Stimulated activated CD4-positive, alpha-beta T cell treated with anti-CD3 and anti-CD28 coated beads, Interleukin-1b, Interleukin-23, amount 100 ng/mL, for 1 hour (primary cell): ENCODE results near the gene RAB6B.

Source experiments
- DNase-seq, 2 donors: peaks; one replicate each; pipeline ENCODE4 v3.0.0-alpha.2; 2020; ENCODE audit warnings: low read depth in 2 of 2

Gene RAB6B

DNA sequence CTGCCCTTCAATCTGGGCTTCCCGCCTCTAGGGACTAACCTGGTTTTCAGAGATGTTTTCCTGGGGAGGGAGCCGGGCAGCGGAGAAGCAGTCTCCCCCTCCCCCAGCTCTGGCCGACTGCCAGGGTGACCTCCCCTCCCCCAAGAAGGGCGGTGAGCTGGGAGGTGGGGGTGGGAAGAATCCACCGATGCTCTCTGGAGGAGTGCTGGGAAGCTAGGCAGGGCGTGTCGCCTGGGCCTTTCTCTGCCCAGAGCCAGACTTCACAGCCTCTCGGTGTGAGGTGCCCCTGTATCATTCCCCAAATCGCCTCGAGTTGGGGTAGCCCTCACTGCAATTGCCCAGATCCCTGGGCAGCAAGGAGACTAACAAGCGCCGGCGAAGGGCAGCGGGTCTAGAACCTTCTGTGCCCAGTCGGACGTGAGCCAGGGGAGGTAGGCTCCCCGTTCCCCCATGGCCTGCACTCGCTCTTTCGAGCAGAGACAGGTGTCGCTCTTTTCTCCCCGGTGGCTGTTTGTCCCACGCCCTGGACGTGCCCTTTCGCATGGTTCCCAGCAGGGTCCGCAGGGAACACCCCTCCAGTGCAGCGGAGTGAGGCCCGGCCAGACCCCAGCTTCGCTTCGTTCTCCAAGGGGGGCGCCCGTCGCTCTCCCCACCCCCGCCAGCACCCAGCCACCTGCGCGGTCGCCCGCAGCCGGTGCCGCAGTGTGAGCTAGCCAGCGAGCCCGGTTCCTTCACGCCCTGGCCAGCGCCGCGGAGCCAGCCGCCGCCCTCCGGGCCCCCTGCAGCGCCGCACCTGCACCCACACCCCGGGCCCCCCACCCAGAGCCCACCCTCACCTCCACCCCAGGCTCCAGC is 1.1 kb downstream of the RAB6B start:
- DNase-seq: no peak

DNA sequence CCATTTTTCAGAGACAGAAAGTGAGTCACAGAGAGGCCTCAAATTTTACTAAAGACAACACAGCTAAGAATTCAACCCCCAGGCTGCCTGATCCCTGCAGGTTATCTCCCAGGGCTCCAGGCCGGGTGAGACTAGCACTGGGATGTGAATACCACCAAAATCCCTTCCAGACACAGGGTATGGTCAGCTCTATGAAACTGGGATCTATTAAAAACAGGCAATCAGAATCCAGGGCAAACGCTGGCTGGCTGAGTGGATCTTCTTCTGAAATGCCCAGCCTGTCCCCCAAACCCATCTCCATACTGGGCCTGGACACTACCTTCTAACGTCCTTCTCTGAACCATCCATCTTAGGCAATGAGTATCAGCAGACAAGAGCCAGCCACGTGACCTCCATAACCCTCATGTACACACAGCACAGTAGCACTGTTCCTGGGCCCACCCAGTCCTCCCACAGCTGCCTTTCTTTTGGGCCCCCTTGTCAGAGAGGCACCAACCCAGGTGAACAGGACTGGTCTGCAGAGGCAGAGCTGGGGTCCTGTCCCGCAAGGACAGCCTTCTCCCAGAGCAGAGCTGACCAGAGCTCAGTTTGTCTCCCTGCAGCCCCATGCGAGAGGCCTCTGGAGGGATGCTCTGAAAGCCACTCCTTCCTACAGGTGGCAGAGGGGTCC is 1.9 kb downstream of the RAB6B start:
- DNase-seq: no peak

DNA sequence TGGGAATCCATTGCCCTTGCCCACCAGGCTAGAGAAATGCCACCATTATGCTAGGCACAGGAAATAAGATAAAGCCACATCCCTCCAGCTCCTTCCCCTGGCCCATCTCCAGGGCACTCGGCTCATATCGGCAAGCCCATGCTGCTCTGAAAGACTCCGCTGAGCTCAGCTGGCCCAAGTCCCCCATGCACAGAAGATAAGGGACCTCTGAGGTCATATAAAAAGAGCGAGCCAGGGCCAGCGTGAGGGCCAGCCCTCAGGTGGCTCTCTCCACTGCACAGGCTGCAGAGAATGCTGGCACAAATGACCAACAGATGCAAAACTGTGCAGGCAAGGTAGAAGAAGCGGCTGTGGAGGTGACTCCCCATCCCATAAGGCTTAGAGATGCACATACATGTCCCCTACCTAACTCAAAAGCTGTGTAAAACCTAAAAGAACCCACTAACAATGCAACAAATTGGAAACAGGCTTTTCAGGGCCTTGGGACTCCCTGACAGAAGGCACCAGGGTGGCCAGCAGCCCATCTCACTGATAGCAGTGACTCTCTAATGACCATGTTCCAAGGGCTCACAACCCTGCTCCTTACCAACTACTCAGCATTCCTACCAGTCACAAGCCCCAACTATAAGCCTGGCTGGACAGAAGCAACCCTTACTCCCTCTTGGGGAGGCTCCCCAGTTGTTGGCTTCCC is 3.0 kb downstream of the RAB6B start:
- DNase-seq: no peak

DNA sequence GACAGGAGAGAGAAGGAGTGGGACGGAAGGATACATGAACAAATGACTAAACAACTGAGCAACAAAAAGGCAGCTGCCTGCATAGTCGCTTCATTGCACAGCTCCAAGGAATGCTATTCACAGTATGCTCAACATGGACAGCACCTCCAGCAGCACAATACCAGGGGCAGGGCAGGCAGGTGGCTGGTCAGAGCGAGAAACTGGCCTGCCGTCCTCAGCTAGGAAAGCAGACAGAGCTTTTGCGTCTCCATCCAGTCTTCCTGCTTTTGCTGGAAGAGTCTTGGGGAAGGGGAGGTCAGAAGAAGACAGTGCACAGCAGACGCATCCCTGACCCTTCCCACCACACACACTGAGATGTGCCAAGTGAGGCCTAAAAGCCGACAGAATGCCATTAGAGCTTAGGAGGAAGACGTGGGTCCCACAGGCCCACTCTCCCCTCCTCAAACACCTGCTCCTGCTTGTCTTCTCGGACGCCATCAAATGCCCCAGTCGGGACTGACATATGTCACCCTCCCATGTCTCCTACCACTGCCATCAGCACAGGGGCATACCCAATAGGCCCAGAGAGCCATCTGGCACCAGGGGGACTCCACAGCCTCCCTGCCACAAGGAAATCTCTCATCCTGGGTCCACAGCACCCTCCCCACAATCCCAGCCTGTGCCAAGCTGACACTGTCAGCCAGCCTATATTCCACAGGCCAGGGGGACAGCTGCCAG is 3.9 kb downstream of the RAB6B start:
- DNase-seq: no peak

DNA sequence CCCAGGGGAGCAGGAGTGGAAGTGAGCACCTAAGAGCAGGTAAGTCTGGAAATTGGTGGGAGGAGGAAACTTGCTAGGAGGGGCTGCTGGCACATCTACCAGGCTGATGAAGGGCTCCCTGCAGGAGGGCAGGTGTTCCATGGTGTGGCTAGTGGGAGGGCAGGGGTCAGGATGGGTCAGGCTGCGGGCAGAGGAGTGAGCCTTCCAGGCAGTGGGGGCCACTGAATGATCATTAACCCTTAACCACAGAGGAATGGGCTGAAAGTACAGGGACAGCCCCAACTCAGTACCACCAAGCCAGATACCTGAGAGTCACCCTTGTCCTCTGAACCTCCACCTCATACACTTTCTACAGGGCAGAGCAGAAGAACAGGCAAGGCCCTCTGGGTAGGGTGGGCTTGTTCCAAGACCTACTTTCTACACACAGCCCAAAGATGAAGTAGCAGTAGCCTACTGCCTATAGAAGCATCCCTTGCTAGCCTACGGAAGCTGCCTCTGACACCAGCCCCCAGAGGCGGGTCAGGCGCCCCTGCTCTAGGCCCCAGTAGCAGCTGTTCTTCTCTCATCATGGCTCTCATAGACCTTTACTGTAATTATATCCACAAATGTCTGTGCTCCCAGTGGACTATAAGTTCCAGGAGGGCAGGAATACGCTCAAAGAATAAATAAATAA is 4.6 kb downstream of the RAB6B start:
- no peak for DNase-seq

DNA sequence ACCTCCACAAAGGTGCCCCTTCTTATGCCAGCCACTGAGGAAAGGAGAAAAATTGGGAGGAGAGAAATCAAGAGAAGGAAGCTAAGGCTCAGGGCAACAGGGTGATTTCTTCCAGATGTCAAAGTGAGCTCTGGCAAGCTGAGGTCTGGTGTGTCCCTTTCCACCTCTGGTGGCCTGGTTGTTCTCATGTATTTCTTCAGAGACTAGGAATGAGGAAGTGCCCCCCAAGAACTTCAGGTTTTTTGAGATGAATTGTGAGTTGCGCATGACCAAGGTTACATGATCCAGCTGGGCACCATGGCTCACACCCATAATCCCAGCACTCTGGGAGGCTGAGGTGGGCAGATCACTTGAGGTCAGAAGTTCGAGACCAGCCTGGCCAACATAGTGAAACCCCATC is 5.6 kb downstream of the RAB6B start:
- no peak for DNase-seq

DNA sequence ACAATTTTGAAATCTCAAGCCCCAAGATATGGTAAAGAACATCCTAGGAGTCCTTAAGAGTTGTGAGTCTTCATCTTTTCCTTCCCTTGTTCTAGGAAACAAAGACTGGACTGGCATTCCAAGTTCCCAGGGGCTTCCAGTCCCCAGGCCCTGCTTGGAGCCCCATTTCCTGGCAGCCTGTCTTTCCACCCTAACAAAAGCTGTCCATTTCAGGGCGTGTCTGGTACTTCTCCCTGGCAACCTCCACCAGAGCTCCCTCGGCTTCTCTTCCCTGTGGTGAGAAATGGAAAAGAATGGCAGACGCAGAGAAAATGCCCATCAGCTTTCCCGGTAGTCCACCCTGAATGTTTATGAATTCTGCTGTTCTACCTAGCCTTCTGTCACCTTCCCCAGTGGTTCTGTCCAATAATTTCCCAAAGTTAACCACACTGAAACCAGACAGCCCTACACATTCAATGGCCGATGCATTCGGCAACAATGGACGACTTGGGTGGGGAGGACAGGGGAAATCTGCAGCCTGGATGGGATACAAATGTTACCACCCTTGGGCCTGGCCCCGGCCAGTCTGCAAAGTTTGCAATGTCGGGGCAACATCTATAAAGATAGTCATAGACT is 6.8 kb downstream of the RAB6B start:
- DNase-seq: no peak

DNA sequence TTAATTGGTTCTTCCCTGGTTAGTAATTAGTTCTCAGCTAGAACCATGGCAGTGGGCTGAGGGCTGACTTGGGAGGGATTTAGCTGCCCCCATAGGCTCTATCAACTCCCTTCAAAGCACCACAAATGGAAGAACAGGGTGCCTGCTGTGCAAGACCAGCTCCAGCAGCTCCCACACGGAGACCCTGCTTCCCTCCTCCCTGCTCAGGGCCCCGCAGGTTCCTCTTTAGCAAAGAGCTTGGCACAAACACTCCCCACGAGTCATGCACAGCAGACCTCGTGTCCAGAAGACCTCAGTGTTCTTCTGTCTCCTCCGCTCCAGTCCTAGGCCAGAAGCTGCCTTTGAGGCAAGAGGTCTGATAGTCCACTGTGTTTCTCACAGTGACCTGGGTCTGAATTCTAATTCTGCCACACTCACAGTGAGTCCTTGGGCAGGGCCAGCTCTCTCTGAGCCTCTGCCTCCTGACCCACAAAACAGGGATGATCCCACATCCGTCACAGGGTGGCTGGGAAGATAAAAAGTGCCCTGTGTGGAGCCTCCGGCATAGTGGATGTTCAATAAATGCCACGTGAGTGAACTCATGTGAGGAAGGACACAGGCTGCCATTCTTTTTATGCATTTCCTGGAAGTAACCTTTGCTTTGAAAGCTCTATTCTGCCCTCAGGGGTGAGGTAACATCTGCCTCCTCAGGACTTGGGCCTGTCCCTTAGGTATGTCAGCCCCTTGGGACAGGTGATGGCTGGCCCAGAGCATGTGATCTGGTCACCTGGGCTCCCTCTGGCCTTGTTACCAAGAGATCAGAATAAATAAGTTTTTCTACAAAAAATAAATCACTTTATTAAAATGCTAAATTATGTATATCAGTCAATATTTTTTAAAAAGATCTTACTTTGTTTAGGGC is 7.6 kb downstream of the RAB6B start:
- DNase-seq: no peak

DNA sequence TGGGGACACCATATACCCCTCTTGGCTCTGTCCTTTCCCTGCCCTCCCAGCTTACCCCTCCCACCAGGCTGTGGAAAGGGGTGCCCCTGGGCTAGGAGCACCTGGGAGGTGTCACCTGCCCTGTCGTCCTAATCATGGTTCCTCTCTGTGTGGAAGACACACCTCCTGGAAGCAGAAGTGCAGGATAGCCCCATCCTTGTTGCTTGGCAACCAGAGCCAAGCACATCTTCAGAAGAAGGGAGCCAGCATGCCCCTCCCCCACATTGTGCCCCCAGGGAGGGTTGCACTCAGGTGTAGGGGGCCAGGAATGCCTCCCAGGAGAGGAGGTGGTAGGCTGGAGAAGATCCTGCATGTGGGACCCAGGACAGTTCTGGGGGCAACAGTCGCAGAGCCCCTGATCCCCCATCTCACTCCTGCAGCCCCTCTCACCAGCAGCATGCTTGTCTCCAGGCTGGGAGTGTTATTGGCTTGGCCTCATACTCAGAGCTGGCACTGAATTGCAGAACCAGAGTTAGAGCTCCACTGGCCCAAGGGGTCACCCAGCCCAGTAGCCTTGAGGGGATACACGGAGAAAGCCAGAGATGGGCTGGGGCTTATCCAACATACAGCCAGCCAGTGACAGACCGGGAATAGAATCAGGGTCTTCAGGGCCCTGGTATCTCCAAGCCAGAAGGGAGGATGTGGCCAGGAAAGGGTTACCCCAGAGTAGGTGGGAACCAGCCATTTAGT is 8.4 kb downstream of the RAB6B start:
- DNase-seq: no peak

DNA sequence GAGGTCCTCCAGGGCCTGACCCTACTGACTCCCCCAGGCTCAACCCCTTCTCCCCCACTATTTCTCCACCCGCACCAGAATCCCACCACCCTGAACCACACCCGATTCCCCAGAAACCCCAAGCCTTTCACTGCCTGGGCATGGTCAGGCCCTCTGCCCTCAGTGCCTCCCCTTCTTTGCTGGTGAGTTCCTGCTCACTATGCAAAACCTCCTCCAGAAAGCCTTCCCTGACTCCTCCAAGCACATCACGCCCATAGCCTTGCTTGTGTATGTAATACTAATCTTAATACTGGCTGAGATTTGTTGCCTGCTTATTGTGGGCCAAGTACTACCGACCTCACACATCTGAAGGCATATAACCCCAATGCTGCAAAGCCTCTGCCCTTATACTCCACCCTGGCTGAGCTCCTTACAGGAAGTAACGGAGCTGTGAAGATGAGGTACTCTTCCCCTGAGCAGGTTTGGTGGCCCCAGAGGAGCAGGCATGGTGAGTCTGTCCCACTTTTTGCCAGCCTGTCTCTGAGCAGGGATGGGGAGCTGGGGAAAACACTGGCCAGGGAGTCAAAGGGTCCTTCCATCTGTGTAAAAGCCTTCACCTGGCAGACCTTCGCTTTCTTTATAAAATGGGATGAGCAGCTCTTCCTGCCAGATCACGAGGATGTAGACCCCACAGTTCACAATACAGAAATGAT is 9.5 kb downstream of the RAB6B start:
- DNase-seq: no peak

DNA sequence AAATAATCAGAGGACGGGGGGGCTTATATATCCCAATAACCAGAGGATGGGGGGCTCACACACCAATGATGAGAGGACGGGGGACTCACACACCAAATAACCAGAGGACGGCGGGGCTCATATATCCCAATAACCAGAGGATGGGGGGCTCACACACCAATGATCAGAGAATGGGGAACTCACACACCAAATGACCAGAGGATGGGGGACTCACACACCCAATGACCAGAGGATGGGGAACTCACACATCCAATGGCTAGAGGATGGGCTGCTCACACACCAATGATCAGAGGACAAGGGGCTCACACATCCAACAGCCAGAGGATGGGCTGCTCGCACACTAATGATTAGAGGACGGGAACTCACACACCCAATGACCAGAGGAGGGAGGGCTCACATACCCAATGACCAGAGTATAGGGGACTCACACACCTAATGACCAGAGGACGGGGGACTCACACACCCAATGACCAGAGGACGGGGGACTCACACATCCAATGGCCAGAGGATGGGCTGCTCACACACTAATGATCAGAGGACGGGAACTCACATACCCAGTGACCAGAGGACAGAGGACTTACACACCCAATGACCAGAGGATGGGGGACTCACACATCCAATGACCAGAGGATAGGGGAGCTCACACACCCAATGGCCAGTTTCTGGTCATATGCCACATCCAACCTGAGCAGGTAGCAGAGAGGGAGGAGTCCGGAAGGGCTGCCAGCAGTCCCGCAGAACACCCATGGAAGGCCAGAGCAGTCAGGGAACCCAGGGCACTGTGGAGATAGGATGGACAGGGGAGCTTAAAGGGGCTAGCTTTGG is 10.6 kb downstream of the RAB6B start:
- DNase-seq: no peak

DNA sequence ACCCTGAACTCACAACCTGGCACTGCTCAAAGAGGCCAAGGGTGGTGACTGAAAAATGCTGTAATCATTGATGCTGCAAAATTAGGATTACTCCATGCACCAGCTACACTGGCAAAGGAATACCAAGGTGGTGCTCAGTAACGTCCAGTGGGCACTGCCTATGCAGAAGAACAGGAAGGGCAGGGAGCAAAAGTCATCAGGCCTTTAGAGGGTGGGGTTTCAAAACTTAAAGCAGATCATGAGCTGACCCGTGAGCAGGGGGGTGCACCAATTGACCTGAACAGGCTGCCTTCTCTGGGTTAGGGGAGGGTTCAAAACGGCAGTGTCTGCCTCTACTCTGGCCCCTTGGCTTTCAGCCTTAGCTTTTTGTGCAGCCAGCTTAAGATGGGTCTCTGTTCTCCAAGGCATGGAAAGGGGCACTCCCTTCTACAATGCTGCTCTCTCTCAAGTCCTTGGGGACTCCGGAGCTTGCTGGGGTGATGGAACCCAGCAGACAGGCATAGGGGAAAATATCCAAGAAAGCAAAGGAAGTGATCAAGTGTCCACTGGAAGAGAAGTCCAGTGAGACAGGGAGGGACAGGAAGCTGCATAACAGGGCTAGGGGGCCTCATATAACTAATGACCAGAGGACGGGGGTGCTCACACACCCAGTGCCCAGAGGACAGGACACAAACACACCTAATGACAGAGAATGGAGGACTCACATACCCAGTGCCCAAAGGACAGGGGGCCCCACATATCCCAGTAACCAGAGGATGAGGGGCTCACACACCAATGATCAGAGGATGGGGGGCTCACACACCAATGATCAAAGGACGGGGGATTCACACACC is 11.4 kb downstream of the RAB6B start:
- DNase-seq: no peak

DNA sequence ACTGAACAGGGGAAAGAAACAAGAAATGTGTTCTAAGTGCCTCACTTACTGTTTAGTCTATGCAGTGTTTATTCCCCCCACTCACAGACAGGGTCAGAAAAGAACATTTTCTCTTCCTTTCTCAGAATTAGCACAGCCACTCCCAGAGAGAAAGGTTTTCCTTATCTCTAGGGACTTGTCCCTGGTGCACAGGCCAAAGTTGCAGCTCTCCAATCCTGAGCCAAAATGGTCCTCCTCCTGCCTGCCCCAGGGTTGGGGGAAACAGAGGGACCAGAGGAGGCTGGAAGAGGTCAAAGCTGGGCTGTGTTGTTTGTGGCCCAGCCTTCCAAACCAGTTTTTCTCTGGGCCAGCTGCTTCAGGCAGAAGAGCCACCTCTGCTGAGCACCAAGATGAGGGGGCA is 12.0 kb downstream of the RAB6B start:
- no peak for DNase-seq

DNA sequence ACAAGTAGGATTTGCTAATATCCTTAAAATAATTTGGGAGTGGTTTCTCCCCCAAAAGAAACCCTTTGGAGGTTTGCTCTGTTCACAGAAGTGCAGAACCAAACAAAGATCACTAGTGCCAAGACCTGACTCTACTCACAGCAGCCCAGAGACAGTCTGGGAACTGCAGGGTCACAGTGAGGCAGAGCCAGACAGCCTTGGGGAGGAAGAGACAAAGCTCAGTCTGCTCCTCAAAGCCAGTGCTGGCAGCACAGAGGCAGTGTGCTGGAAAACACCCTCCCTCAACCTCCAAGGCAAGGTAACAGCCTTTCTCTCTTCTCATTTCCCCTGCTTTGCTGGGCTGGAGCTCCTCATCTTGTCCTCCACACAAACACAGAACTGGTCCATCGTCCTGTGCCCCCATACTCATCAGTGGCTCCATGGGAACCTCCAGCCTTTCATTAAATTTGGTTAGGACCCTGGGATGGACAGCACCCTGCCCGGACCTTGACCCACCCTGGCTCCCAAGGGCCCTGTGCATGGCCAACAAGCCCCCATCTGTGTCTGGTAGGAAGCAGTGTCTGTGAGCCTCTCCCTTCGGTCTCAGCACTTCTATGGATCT is 12.6 kb downstream of the RAB6B start:
- DNase-seq: no peak

DNA sequence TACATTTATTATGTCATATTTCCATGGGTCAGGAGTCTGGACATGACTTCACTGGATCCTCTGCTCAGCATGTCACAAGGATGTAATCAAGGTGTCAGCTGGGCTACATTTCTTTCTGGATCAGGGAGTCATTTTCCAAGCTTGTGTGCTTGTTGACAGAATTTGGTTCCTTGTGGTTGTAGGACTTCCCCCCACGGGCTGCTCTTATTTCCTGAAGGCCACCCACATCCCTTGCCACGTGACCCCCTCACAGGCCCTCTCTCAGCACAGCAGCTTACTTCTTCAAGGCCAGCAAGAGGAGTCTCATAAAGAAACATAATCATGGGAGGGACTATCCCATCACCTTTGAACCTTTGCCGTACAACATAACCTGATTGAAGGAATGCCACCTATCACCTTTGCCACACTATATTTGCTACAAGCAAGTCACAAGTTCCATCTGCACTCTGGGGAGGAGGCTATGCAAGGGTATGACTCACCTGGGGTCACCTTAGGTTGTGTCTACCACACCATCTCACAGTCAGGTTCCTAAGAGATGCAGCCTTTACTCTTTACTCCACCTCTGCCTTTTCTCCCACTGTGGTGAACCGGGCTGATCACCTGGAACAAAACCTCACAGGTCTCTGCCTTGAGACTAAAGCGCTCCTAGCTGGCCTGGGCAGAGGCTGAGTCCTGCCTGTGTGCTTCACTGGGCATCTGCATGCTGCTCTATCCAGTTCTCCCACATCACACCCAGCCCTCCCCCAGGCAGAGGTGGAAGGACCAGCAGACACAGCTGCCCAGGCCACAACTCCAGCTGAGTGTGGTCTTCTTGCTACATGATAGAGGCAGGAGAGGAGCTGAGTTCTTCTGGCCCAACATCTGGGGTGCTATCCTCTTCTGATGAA is 13.5 kb downstream of the RAB6B start:
- no peak for DNase-seq

DNA sequence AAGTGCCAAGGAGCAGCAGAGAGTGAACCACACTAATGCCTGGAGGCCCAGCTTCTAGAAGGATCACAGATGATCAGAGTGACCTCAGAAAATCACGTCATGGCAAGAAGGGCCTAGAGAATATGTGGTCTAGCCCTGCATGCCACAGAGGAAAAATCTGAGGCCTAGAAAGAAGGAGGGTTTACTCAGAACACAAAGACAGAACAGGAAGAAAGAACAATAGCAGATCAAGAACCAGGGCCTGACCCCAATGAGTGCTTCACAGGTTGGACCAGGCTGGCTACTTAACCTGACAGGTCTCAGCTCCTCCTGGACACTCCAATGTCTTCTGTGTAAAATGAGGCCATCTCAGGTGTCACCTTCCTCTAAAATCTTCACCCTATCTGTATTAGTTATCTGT is 14.2 kb downstream of the RAB6B start:
- DNase-seq: no peak
